ENCODE measurements around the gene ESR1.

The ESR1 gene

GRCh38 chr6:152119831-152120230 is 312.3 kb downstream of the ESR1 start:
- TF ChIP-seq POU6F1 (CRISPR knock-in tag; IDR thresholded peaks at IDR 0.05; ENCODE audit: borderline replicate concordance, low read depth) (no peak), GLIS3 (CRISPR knock-in tag; IDR thresholded peaks at IDR 0.05) (no peak), TSHZ2 (CRISPR knock-in tag; IDR thresholded peaks at IDR 0.05) (no peak), BACH2 (CRISPR knock-in tag; IDR thresholded peaks at IDR 0.05; ENCODE audit: borderline replicate concordance) (no peak)
- ATAC-seq, result no peak

- TF ChIP-seq ZNF565 (CRISPR knock-in tag; conservative IDR thresholded peaks at IDR 0.05; ENCODE audit: low read depth), result no peak
- no peak for TF ChIP-seq CSDC2 (CRISPR knock-in tag; IDR thresholded peaks at IDR 0.05)
- no peak for TF ChIP-seq CSRNP3 (CRISPR knock-in tag; IDR thresholded peaks at IDR 0.05)
- no peak for TF ChIP-seq BACH2 (CRISPR knock-in tag; IDR thresholded peaks at IDR 0.05; ENCODE audit: borderline replicate concordance)
- ATAC-seq, result no peak
Observed at GRCh38 chr6:152121910-152122309, 314.4 kb downstream of the ESR1 start.

GRCh38 chr6:152122434-152122833 is 315.0 kb downstream of the ESR1 start:
- ATAC-seq, result no peak
- TF ChIP-seq POU6F1 (CRISPR knock-in tag; IDR thresholded peaks at IDR 0.05; ENCODE audit: borderline replicate concordance, low read depth) (no peak), ZFP3 (CRISPR knock-in tag; IDR thresholded peaks at IDR 0.05) (no peak), RARB (CRISPR knock-in tag; IDR thresholded peaks at IDR 0.05) (no peak), CREB5 (CRISPR knock-in tag; IDR thresholded peaks at IDR 0.05; ENCODE audit: low read depth) (no peak), TOX (CRISPR knock-in tag; IDR thresholded peaks at IDR 0.05; ENCODE audit: borderline replicate concordance) (no peak), GLIS3 (CRISPR knock-in tag; IDR thresholded peaks at IDR 0.05) (no peak), ZNF8 (CRISPR knock-in tag; IDR thresholded peaks at IDR 0.05) (no peak), ZNF565 (CRISPR knock-in tag; conservative IDR thresholded peaks at IDR 0.05; ENCODE audit: low read depth) (no peak), ZC3H10 (CRISPR knock-in tag; IDR thresholded peaks at IDR 0.05) (no peak), PATZ1 (CRISPR knock-in tag; IDR thresholded peaks at IDR 0.05; ENCODE audit: borderline replicate concordance) (no peak), OSR1 (CRISPR knock-in tag; IDR thresholded peaks at IDR 0.05) (no peak), ISL1 (CRISPR knock-in tag; IDR thresholded peaks at IDR 0.05) (no peak), ESRRG (CRISPR knock-in tag; IDR thresholded peaks at IDR 0.05) (no peak), BACH2 (CRISPR knock-in tag; IDR thresholded peaks at IDR 0.05; ENCODE audit: borderline replicate concordance) (no peak), CSDC2 (CRISPR knock-in tag; IDR thresholded peaks at IDR 0.05) (no peak), TCF4 (CRISPR knock-in tag; IDR thresholded peaks at IDR 0.05; ENCODE audit: borderline replicate concordance) (no peak), ZFP30 (CRISPR knock-in tag; IDR thresholded peaks at IDR 0.05) (no peak), TSHZ2 (CRISPR knock-in tag; IDR thresholded peaks at IDR 0.05) (no peak), PPARA (CRISPR knock-in tag; IDR thresholded peaks at IDR 0.05; ENCODE audit: borderline replicate concordance) (no peak), SNAI2 (CRISPR knock-in tag; IDR thresholded peaks at IDR 0.05) (no peak)
